Naive B cell (primary cell): ENCODE measurements around the gene FAHD2A. TPM values are rescaled to one million over a fixed set of nuclear protein-coding genes. Genes with fewer than 3 reads are reported as not detected.
"Not testable (repeated sequence)": the region's sequence is repeated elsewhere in the genome, so short reads cannot be mapped to it uniquely, and the experiment has no call there.

Experiments
- ATAC-seq, 2 donors: fragments of 150-1000 bp; cut with Tn5 transposase; 2 replicates each; pipeline ENCODE4 v1.10.0; 2021; ENCODE audit warnings: low read depth in 2 of 2, mild to moderate bottlenecking in 2 of 2, moderate library complexity in 2 of 2
- DNase-seq: peaks from one replicate; pipeline ENCODE4 v3.0.0; 2022
- H3K27ac Mint-ChIP-seq, 6 donors: one replicate each; pipeline ENCODE4 v1.8.0; 2020 to 2022; ENCODE audit warnings: mild to moderate bottlenecking in 6 of 6, mixed read lengths in 6 of 6, moderate library complexity in 5 of 6, inconsistent platforms in 2 of 6
- H3K27me3 Mint-ChIP-seq, 3 donors: one replicate each; pipeline ENCODE4 v1.8.0; 2021 to 2022; ENCODE audit warnings: mixed read lengths in 3 of 3, mild to moderate bottlenecking in 1 of 3
- H3K36me3 Mint-ChIP-seq, 2 donors: one replicate each; pipeline ENCODE4 v1.8.0; 2020 to 2022; ENCODE audit warnings: mixed read lengths in 2 of 2, inconsistent platforms in 1 of 2, mild to moderate bottlenecking in 1 of 2
- H3K4me1 Mint-ChIP-seq, 3 donors: one replicate each; pipeline ENCODE4 v1.8.0; 2020 to 2022; ENCODE audit warnings: mixed read lengths in 3 of 3, inconsistent platforms in 1 of 3, mild to moderate bottlenecking in 1 of 3, moderate library complexity in 1 of 3
- H3K4me3 Mint-ChIP-seq, 8 donors: one replicate each; pipeline ENCODE4 v1.8.0; 2020 to 2022; ENCODE audit warnings: mild to moderate bottlenecking in 8 of 8, mixed read lengths in 8 of 8, moderate library complexity in 8 of 8, inconsistent platforms in 2 of 8
- H3K9me3 Mint-ChIP-seq, 7 donors: one replicate each; pipeline ENCODE4 v1.8.0; 2020 to 2022; ENCODE audit warnings: mixed read lengths in 7 of 7, mild to moderate bottlenecking in 5 of 7, inconsistent platforms in 2 of 7, moderate library complexity in 1 of 7
- polyA plus RNA-seq, 6 donors: library from polyadenylated mRNA; unstranded; fragments of 300-500 nt; fragmentation: Illumina TruSeq; gene quantifications; one replicate each; pipeline ENCODE4 v1.2.3, GENCODE V29; 2021; ENCODE audit warnings: low read depth in 6 of 6

Gene FAHD2A
- polyA plus RNA-seq, 6 donors from 2014 or later: 6.7 to 29.3 (median 11.1) TPM

GRCh38 chr2:95389245-95390119 is 13.0 kb upstream of the FAHD2A start:
- peak; percentile 19 for DNase-seq
- H3K4me1 Mint-ChIP-seq: peaks cover 0 to 5% (median 0%) of the 10 kb centered on the region in 3 donors
- no peak for ATAC-seq
- peaks cover 4 to 23% (median 23%) of the 10 kb centered on the region in 3 donors for H3K27me3 Mint-ChIP-seq
- peak overlapping the region in 1 of 6 donors; percentile 13 for H3K27ac Mint-ChIP-seq
- H3K36me3 Mint-ChIP-seq: no peaks in the 10 kb centered on the region
- no peaks in the 10 kb centered on the region for H3K9me3 Mint-ChIP-seq
- peak overlapping the region in 1 of 8 donors; percentile 56 for H3K4me3 Mint-ChIP-seq

- peaks cover 4 to 23% (median 16%) of the 10 kb centered on the region in 3 donors for H3K27me3 Mint-ChIP-seq
Measured at GRCh38 chr2:95390272-95390880, 12.1 kb upstream of the FAHD2A start.

GRCh38 chr2:95390881-95391321 is 11.6 kb upstream of the FAHD2A start:
- DNase-seq: no peak
- no peaks in the 10 kb centered on the region for H3K9me3 Mint-ChIP-seq
- H3K4me3 Mint-ChIP-seq: no peak overlapping the region
- peak overlapping the region in 1 of 6 donors; percentile 51 for H3K27ac Mint-ChIP-seq
- peaks cover 4 to 23% (median 16%) of the 10 kb centered on the region in 3 donors for H3K27me3 Mint-ChIP-seq
- H3K4me1 Mint-ChIP-seq: peaks cover 0 to 5% (median 0%) of the 10 kb centered on the region in 3 donors
- no peak for ATAC-seq
- H3K36me3 Mint-ChIP-seq: no peaks in the 10 kb centered on the region

More at GRCh38 chr2:95390272-95390880, 12.1 kb upstream of the FAHD2A start:
- Mint-ChIP-seq H3K9me3 (no peaks in the 10 kb centered on the region), H3K27ac (no peak overlapping the region), H3K36me3 (no peaks in the 10 kb centered on the region), H3K4me3 (no peak overlapping the region), H3K4me1 (peaks cover 0 to 5% (median 0%) of the 10 kb centered on the region in 3 donors)
- DNase-seq (no peak), ATAC-seq (no peak)

- DNase-seq (no peak), ATAC-seq (no peak)
- no peaks in the 10 kb centered on the region for H3K9me3 Mint-ChIP-seq
- no peak overlapping the region for H3K27ac Mint-ChIP-seq
- peaks cover 0 to 5% (median 0%) of the 10 kb centered on the region in 3 donors for H3K4me1 Mint-ChIP-seq
- no peaks in the 10 kb centered on the region for H3K36me3 Mint-ChIP-seq
- H3K4me3 Mint-ChIP-seq: no peak overlapping the region
- H3K27me3 Mint-ChIP-seq: peaks cover 0 to 16% (median 16%) of the 10 kb centered on the region in 3 donors
Measured at GRCh38 chr2:95391641-95392310, 10.7 kb upstream of the FAHD2A start.

GRCh38 chr2:95392320-95392719 is 10.2 kb upstream of the FAHD2A start:
- peaks cover 0 to 5% (median 0%) of the 10 kb centered on the region in 3 donors for H3K4me1 Mint-ChIP-seq
- no peak for DNase-seq
- peak overlapping the region in 1 of 6 donors; percentile 47 for H3K27ac Mint-ChIP-seq
- peaks cover 0 to 16% (median 14%) of the 10 kb centered on the region in 3 donors for H3K27me3 Mint-ChIP-seq
- H3K36me3 Mint-ChIP-seq: no peaks in the 10 kb centered on the region
- no peak overlapping the region for H3K4me3 Mint-ChIP-seq
- no peak for ATAC-seq
- H3K9me3 Mint-ChIP-seq: no peaks in the 10 kb centered on the region

GRCh38 chr2:95392730-95393455 is 9.6 kb upstream of the FAHD2A start:
- H3K4me1 Mint-ChIP-seq: peaks cover 0 to 5% (median 0%) of the 10 kb centered on the region in 3 donors
- DNase-seq (no peak), ATAC-seq (no peak)
- no peaks in the 10 kb centered on the region for H3K36me3 Mint-ChIP-seq
- H3K9me3 Mint-ChIP-seq: no peaks in the 10 kb centered on the region
- no peak overlapping the region for H3K27ac Mint-ChIP-seq
- no peak overlapping the region for H3K4me3 Mint-ChIP-seq
- peaks cover 0 to 13% (median 9%) of the 10 kb centered on the region in 3 donors for H3K27me3 Mint-ChIP-seq

- H3K9me3 Mint-ChIP-seq: no peaks in the 10 kb centered on the region
- H3K27ac Mint-ChIP-seq: no peak overlapping the region
- H3K27me3 Mint-ChIP-seq: peaks cover 0 to 7% (median 0%) of the 10 kb centered on the region in 3 donors
- peak overlapping the region in 1 of 8 donors; percentile 34 for H3K4me3 Mint-ChIP-seq
- DNase-seq (no peak), ATAC-seq (no peak)
- H3K4me1 Mint-ChIP-seq: peaks cover 0 to 5% (median 0%) of the 10 kb centered on the region in 3 donors
- H3K36me3 Mint-ChIP-seq: no peaks in the 10 kb centered on the region
Measured at GRCh38 chr2:95393901-95394300, 8.6 kb upstream of the FAHD2A start.

GRCh38 chr2:95399061-95399460 is 3.4 kb upstream of the FAHD2A start:
- Mint-ChIP-seq H3K27ac (peak overlapping the region in 1 of 6 donors; percentile 16), H3K4me1 (peaks cover 18 to 29% (median 28%) of the 10 kb centered on the region in 3 donors), H3K36me3 (no peaks in the 10 kb centered on the region), H3K9me3 (no peaks in the 10 kb centered on the region), H3K4me3 (peak overlapping the region in 1 of 8 donors; percentile 58), H3K27me3 (no peaks in the 10 kb centered on the region)
- no peak for DNase-seq
- no peak for ATAC-seq

- Mint-ChIP-seq H3K9me3 (no peaks in the 10 kb centered on the region), H3K36me3 (no peaks in the 10 kb centered on the region), H3K4me1 (peaks cover 18 to 29% (median 28%) of the 10 kb centered on the region in 3 donors), H3K27me3 (no peaks in the 10 kb centered on the region), H3K27ac (peak overlapping the region in 3 of 6 donors; percentile 95 to 99 (median 96)), H3K4me3 (peak overlapping the region; percentile 96 to 99 (median 98))
- DNase-seq (no peak), ATAC-seq (no peak)
Measured at GRCh38 chr2:95401480-95401879, 1.0 kb upstream of the FAHD2A start.

- H3K27me3 Mint-ChIP-seq, H3K9me3 Mint-ChIP-seq, DNase-seq, H3K36me3 Mint-ChIP-seq: not testable (repeated sequence)
- peak overlapping the region in 5 of 6 donors; percentile 91 to 99 (median 95) for H3K27ac Mint-ChIP-seq
- peak; percentile 16 to 18 for ATAC-seq
- peak overlapping the region; percentile 96 to 99 (median 98) for H3K4me3 Mint-ChIP-seq
- H3K4me1 Mint-ChIP-seq: peaks cover 18 to 29% (median 28%) of the 10 kb centered on the region in 3 donors
Measured at GRCh38 chr2:95402004-95402369, 521 bp upstream of the FAHD2A start.

- peak in 1 of 2 donors; percentile 15 for ATAC-seq
- Mint-ChIP-seq H3K27ac (peak overlapping the region; percentile 89 to 99 (median 95)), H3K4me1 (peaks cover 18 to 29% (median 28%) of the 10 kb centered on the region in 3 donors), H3K4me3 (peak overlapping the region; percentile 96 to 99 (median 98))
- H3K36me3 Mint-ChIP-seq, H3K27me3 Mint-ChIP-seq, H3K9me3 Mint-ChIP-seq, DNase-seq: not testable (repeated sequence)
Measured at GRCh38 chr2:95403204-95403721, 755 bp downstream of the FAHD2A start.

GRCh38 chr2:95403824-95404223 is 1.3 kb downstream of the FAHD2A start:
- H3K4me3 Mint-ChIP-seq: peak overlapping the region; percentile 29 to 99 (median 98)
- H3K27me3 Mint-ChIP-seq, DNase-seq, H3K9me3 Mint-ChIP-seq, H3K36me3 Mint-ChIP-seq, ATAC-seq: not testable (repeated sequence)
- H3K4me1 Mint-ChIP-seq: peaks cover 18 to 29% (median 28%) of the 10 kb centered on the region in 3 donors
- peak overlapping the region in 3 of 6 donors; percentile 37 to 95 (median 78) for H3K27ac Mint-ChIP-seq
